ENCODE results near the gene PDE8B.

PDE8B gene

DNA sequence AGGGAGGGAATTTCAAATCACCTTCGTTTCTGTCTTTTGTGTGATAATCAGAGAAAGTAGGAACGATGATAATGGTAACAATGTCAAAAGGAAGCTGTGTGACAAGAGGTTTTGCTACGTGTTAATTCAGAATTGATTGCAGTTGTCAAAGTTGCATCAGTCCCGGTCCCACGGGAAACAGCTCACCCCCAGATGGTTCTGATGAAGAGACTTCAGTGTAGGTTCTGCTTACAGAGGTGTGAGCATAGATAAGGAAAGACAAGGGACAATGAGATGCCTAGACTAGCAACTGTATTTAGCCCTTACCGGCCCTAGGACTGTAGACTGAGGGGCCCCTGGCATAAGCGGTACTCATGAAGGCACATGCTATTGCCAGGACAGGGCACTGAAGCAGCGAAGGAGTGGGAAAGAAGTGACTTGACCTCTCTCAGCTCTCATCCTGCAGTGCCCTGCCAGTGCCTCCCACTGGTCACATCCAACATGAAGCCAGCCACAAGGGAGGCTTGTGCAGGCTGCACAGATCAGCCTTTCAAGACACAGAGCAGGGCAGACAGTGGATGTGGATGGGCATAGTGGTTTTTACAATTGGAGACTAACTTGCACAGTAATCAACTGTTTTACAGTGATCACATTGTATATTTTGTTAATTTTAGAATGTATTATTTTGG lies 21.1 kb downstream of the PDE8B start:
- no peak for DNase-seq

GRCh38 chr5:77232574-77233358 lies 22.3 kb downstream of the PDE8B start:
- no peak for DNase-seq

DNA sequence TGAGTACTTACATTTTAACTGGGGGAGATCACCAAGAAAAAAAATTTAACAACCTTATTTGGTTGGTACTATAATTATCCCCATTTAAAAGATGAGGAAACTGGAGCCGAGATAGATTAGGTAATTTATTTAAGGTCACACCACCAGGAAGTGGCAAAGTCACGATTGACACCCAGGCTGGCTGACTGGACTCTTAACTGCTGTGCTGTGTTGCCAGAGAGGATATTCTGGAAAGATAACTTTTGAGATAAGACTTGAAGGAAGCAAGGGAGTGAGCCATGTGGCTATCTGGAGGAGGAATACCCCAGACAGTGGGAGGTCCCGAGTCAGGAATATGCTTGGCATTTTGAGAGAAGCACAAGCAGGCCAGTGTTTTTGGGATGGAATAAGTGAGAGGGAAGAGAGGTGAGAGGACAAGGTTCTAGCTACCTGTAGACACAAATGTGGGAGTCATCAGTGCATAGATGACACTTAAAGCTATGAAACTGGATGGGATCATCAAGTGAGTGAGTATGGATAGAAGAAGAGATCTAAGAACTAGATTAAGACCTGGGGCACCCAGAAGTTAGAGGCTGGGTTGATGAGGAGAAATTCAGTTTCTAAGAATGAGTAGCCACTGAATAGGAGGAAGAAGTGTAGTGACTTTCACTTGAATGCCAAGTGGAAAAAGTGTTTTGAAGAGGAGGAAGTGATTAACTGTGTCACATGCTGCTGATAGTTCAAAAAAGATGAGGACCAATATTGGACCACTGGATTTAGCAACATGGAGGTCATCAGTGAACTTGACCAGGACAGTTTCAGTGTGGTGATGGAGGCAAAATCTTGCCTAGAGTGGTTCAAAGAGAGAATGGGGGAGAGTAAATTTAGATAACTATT lies 25.6 kb downstream of the PDE8B start:
- no peak for DNase-seq

GRCh38 chr5:77239126-77239741 lies 28.8 kb downstream of the PDE8B start:
- DNase-seq = no peak

DNA sequence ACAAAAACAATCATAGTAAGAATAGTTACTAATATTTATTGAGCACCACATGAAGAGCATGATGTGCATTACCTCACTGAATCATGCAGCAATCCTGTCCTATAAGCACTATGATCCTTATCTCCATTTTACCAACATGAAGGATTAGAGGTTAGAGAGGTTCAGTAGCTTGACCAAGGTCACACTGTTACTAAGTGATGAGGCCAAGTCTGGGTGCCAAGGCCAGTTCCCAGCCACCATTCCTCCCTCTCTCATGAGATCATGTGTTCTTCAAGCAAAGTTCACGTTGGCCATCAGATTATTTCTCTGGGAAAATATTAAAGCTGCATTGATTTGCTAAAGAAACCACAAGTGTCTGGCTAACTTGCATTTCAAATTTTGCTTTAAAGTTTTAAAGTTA lies 31.0 kb downstream of the PDE8B start:
- no peak for DNase-seq

- no peak for DNase-seq
Observed at GRCh38 chr5:77249475-77249874, 39.0 kb downstream of the PDE8B start.

GRCh38 chr5:77250021-77250420 lies 39.5 kb downstream of the PDE8B start:
- no peak for DNase-seq

DNA sequence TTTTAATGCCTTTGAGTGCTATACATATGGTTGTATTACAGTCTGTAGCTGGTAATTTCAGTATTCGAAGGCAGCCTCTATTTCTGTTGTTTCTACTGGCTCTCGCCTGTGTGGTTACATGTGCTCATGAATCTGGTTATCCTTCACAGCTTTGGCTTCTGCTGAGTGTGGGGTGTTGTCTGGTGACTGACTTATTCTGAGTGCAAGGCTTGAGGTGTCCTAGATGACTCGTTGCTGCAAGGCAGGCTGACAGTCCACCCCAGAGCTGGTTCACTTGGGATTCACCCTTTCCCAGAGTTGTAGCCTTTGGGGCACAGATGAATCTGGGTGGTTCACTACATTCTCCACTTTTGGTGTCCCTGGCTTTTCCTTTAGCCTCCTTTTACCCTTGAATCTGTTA lies 41.4 kb downstream of the PDE8B start:
- DNase-seq = no peak

DNA sequence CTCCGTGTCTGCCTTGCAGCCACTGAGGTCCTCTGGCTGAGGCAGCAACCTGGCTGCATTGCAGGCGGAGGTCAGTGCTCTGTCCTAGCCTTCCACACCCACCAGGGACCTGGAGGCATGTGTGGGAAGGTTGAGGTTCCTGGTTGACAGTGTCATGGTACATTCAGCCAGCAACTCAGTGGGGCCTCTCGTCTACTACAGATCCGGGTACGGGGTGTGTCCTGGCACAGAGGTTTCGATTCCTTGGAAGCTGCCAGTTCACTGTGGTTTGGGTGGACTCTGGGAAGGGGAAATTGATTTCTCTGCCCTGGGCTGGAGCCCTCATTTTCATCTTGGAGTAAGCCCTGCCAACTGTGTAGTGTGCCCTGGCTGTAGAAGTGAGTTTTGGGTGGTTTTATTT lies 45.1 kb downstream of the PDE8B start:
- DNase-seq = no peak

DNA sequence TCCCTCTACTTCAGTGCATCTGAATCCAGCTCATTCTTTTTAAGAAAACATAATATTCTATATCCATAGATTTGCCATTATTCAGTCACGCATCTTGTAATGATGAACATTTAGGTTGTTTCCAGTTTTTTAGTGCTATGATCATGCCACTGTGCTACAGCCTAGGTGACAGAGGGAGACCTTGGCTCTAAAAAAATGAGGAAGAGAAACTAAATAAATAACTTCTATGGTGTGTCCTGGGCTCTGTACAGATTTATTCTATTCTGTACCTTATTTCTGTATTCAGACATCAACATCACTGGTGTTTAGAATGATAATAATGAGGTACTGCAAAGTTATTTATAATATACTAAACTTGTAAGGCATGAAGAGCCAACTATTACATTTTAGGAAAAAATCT lies 45.9 kb downstream of the PDE8B start:
- DNase-seq = no peak

GRCh38 chr5:77258652-77259051 lies 48.2 kb downstream of the PDE8B start:
- no peak for DNase-seq

DNA sequence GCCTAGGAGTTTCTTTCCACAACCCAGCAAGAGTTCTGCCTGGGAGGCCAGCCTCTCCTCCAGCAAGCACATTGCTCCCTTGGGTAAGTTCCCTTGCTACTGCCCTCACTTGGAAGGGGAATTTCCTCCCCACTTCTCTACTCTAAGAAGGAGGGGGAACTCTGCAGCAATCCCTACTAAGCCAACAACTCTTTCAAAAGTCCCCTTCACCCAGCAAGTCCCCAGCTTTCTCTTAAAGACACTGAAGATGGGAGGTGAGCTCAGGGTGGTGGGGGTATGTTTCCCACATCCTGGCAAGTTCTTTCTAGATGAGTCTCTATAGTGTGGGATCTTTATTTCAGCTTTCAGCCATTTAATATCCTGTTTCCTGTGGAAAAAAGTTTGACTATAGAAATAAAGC lies 49.0 kb downstream of the PDE8B start:
- no peak for DNase-seq

DNA sequence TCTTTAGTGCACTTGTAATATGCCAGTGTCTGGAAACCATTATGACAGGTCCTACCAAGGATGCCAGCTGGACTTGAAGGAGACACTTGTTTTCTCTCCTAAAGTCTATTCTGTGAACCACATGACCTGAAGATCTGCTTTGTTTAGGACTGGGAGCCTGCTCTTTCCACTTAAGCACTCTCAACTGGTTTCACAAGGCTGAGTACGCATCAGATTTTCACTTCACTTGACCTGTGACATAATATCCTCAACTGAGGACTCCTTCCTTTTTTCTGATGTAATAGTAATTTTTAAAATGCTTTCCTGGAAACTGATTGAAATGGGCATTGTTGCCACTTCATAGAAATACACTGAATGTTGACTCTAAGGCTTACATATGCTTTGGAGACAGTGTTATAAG lies 52.2 kb downstream of the PDE8B start:
- DNase-seq = no peak

GRCh38 chr5:77266291-77266690 lies 55.8 kb downstream of the PDE8B start:
- no peak for DNase-seq

GRCh38 chr5:77267496-77267895 lies 57.0 kb downstream of the PDE8B start:
- no peak for DNase-seq

DNA sequence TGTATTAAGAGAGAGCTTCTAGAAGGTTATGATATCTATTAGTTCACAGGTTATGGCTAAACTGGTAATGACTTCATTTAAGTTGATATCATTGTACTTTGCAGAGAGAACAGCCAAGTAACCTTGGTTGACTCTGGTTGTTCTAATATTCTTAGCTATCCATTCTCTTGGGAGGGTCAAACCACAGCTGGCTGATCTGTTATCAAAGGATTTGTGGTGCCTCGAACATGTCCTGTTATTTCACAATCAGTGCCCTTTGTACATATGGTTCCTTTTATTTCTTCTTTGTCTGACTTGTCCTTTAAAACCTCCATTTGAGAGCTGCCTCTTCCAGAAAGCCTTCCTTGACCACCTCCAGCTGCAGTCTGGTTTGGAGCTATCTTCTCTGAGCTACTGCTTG lies 61.7 kb downstream of the PDE8B start:
- DNase-seq = no peak

DNA sequence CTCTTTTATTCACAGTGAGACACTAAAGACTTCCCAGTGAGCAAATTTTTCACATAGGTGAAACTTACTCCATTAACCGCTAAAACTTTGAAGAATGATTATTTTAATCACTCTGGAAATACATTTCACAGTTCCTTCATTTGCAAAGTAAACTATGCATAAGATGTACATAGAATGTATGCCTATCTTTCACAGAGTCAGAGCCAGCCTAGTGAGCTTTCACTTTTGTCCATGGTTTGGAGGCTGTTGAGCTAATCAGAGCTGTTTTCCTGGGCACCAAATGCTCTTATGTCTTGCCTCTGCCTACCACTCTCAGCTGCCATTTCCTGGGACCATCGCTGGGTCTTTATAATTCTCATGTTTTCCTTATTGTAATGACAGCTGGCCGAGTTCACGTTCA lies 67.3 kb downstream of the PDE8B start:
- DNase-seq = no peak

DNA sequence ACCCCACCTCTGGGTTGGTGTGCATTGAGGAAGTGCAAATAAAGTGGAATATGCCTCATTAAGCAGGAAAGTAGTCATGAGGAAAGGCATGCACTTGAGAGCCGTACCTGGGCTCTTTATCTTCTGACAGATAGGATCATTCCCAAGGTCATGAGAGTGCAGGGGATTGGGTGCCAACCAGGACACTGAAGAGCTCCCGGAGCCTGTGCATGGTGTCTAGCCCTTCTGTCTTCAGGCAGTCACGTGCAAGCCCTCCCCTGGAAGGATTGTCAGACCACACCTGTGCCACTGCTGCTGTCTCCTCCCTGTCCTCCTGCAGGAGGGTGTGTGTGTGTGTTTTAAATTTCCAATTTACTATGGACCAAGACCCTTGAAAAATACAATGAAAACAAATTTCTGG lies 69.6 kb downstream of the PDE8B start:
- no peak for DNase-seq

GRCh38 chr5:77281969-77282336 lies 71.5 kb downstream of the PDE8B start:
- no peak for DNase-seq

- no peak for DNase-seq
Observed at GRCh38 chr5:77282337-77283027, 72.0 kb downstream of the PDE8B start.

DNA sequence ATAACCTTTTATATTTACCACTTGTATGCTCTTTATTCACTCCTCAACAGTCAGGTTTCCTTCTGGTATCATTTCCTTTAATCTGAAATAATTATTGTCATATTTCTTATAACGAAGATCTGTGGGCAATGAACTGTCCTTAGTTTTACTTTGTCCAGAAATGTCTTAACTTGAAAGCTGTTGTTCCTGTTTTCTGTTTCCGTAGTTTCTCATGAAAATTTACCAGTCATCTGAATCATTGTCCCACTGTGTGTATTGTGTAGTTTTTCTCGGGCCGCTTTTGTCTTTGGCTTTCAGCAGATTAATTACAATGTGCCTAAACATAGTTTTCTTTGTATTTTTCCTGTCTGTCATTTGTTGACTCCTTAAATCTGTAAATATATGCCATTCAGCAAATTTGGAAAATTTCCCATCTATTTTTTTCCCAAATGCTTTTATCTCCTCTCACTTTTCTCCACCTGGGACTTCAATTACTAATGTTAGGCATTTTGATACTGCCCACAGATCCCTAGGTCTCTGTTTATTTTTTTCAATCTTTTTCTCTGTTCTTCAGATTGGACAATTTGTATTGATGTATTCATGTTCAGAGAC lies 74.9 kb downstream of the PDE8B start:
- no peak for DNase-seq

DNA sequence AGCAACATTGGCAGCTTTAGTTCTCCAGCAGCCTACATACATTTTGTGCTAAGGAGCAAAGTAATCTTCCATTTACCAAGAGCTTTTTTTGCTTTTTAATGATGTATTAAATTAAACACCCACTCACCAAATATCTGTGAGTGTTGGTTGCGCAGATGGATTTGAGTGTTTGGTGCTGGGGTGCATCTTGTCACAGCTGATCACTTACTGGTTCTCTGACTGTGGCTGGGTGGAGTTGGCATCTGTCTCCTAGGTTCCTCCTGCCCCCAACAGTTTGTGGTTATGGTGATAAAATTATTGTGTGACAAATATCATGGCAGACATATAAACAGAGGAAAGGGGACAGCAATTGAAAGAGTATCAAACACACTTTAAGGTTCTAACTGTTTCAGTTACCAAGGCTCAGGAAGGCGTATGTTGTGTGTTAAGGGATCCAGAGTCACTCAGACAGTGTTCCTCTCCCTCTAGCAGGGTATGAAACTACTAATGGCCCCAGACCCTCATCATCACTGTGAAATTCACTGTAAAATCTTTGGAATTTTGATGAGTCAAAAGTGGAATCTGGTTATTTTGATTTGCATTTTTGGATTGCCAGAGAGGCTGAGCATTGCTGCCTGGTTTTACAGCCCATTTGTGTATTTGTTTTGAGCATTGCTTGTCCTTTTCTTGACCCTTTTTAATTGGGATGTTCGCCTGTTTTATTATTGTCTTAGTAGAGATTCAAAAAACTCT lies 81.7 kb downstream of the PDE8B start:
- no peak for DNase-seq

Data from NCI-H187 treated with DMSO at 0.1 percent for 48 hours (cell line).